ENCODE results near the gene SLC30A5. TPM values are rescaled to one million over a fixed set of nuclear protein-coding genes. Genes with fewer than 3 reads are reported as not detected.
A peak's percentile ranks its signal among the peaks of the same experiment; 100 is the strongest.
"Not testable (repeated sequence)": the region's sequence is repeated elsewhere in the genome, so short reads cannot be mapped to it uniquely, and the experiment has no call there.

SLC30A5 gene
- polyA plus RNA-seq (2013, experiment 1 of 2) = 37.6 TPM
- polyA plus RNA-seq (2013, experiment 2 of 2) = 44.7 TPM

DNA sequence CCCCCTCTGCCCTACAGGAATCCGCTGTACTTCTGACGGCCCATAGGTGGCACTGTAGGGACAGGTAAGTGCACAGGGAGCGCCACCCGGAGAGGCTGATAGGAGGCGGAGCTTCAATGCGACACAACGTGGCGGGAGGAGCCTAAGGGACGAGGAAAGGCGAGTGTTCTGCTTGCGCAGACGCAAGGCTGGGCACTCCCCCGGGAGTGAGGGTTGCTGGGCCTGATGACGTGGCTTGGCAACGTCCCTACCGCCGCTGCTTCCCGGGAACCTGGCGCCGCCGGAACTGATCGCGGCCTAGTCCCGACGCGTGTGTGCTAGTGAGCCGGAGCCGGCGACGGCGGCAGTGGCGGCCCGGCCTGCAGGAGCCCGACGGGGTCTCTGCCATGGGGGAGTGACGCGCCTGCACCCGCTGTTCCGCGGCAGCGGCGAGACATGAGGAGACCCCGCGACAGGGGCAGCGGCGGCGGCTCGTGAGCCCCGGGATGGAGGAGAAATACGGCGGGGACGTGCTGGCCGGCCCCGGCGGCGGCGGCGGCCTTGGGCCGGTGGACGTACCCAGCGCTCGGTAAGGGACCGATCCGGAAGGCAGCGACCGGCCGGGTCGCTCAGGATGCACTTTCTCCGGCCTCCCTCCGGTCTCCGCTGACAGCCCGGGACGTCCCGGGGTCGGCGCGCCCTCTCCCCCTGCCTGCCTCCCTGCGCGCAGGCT is at the start of gene SLC30A5:
Gene SLC30A5, plus strand, starts transcription at position 244 of the 712 bp plus-strand sequence. Its CDS starts 242 bp downstream, at position 486.
- H2BK5ac ChIP-seq (ENCODE audit: low read depth, low read length, poor library complexity, severe bottlenecking) = peak within 1 kb of the TSS; percentile 46
- no peak within 1 kb of the TSS for H2BK12ac ChIP-seq (ENCODE audit: low read length in 2 of 2)
- no peak within 1 kb of the TSS for H2BK120ac ChIP-seq (ENCODE audit: low read depth, low read length)
- H3K23ac ChIP-seq (ENCODE audit: low read length in 2 of 2) = no peak within 1 kb of the TSS
- peak; percentile 99 for DNase-seq
- peaks cover 3% of the 10 kb centered on the region for H3K4me1 ChIP-seq (ENCODE audit: control insufficient read depth, insufficient read depth, low read depth, low read length)
- WGBS = under 1% methylated on average over 71 of the region's 79 CpGs
- peak within 1 kb of the TSS; percentile 90 for H2BK15ac ChIP-seq (ENCODE audit: low read depth, poor library complexity, severe bottlenecking)
- H3K27me3 ChIP-seq (ENCODE audit: control insufficient read depth in 1 of 2, insufficient read depth in 1 of 2, low read length in 2 of 2) = no peaks in the 10 kb centered on the region
- H3K4ac ChIP-seq (ENCODE audit: low read depth in 1 of 2, low read length in 2 of 2) = peak within 1 kb of the TSS; percentile 52 to 90
- H3K14ac ChIP-seq (ENCODE audit: low read length in 2 of 2) = peak within 1 kb of the TSS in 1 of 2 experiments; percentile 67
- H3K27ac ChIP-seq (ENCODE audit: low read length, poor library complexity, severe bottlenecking) = peak within 1 kb of the TSS; percentile 76
- H3K36me3 ChIP-seq (ENCODE audit: control insufficient read depth in 1 of 2, insufficient read depth in 2 of 2, low read depth in 1 of 2, low read length in 2 of 2) = peaks cover 0 to 22% of the 10 kb centered on the region in 2 experiments
- H3K4me3 ChIP-seq (ENCODE audit: insufficient read depth in 1 of 2, low read depth in 1 of 2, low read length in 2 of 2) = peak within 1 kb of the TSS; percentile 87 to 91
- peaks cover 9% of the 10 kb centered on the region for H3K79me1 ChIP-seq (replicated peaks; ENCODE audit: low read length, poor library complexity, severe bottlenecking)
- peak within 1 kb of the TSS; percentile 97 for H4K8ac ChIP-seq (ENCODE audit: low read length)
- peak within 1 kb of the TSS; percentile 84 for H2AFZ ChIP-seq (ENCODE audit: low read depth, low read length)
- H3K9ac ChIP-seq (ENCODE audit: low read length) = peak within 1 kb of the TSS; percentile 96
- no peaks in the 10 kb centered on the region for H3K9me3 ChIP-seq (ENCODE audit: control insufficient read depth, low read length)
- peak within 1 kb of the TSS; percentile 93 to 96 for H3K18ac ChIP-seq (ENCODE audit: low read depth in 1 of 2, low read length in 2 of 2)
- peak within 1 kb of the TSS; percentile 91 for H3K4me2 ChIP-seq (ENCODE audit: low read length, poor library complexity, severe bottlenecking)
- peak within 1 kb of the TSS; percentile 90 for H4K91ac ChIP-seq (ENCODE audit: low read length)
- no peak within 1 kb of the TSS for H2AK5ac ChIP-seq (ENCODE audit: low read length, severe bottlenecking)

DNA sequence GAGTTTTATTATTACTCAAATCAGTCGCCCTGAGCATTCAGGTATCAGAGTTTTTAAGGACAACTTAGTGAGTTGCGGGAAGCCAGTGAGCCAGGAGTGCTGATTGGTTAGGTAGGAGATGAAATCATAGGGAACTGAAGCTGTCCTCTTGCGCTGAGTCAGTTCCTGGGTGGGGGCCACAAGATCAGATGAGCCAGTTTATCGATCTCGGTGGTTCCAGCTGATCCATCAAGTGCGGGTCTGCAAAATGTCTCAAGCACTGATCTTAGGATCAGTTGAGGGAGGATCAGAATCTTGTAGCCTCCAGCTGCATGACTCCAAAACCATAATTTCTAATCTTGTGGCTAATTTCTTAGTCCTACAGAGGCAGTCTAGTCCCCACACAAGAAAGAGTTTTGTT is 48.6 kb upstream of the SLC30A5 start:
- not testable (repeated sequence) for H3K4me1 ChIP-seq (ENCODE audit: control insufficient read depth, insufficient read depth, low read depth, low read length); H3K14ac ChIP-seq (ENCODE audit: low read length in 2 of 2); H3K36me3 ChIP-seq (ENCODE audit: control insufficient read depth in 1 of 2, insufficient read depth in 2 of 2, low read depth in 1 of 2, low read length in 2 of 2); H2BK12ac ChIP-seq (ENCODE audit: low read length in 2 of 2); H3K4me3 ChIP-seq (ENCODE audit: insufficient read depth in 1 of 2, low read depth in 1 of 2, low read length in 2 of 2); H3K4me2 ChIP-seq (ENCODE audit: low read length, poor library complexity, severe bottlenecking); DNase-seq; H3K23ac ChIP-seq (ENCODE audit: low read length in 2 of 2); H4K8ac ChIP-seq (ENCODE audit: low read length); H4K91ac ChIP-seq (ENCODE audit: low read length); H2BK15ac ChIP-seq (ENCODE audit: low read depth, poor library complexity, severe bottlenecking); H3K18ac ChIP-seq (ENCODE audit: low read depth in 1 of 2, low read length in 2 of 2); H2AK5ac ChIP-seq (ENCODE audit: low read length, severe bottlenecking); H2AFZ ChIP-seq (ENCODE audit: low read depth, low read length); H3K79me1 ChIP-seq (replicated peaks; ENCODE audit: low read length, poor library complexity, severe bottlenecking); H3K9ac ChIP-seq (ENCODE audit: low read length); H2BK5ac ChIP-seq (ENCODE audit: low read depth, low read length, poor library complexity, severe bottlenecking); H2BK120ac ChIP-seq (ENCODE audit: low read depth, low read length); H3K27ac ChIP-seq (ENCODE audit: low read length, poor library complexity, severe bottlenecking); H3K9me3 ChIP-seq (ENCODE audit: control insufficient read depth, low read length); H3K4ac ChIP-seq (ENCODE audit: low read depth in 1 of 2, low read length in 2 of 2); H3K27me3 ChIP-seq (ENCODE audit: control insufficient read depth in 1 of 2, insufficient read depth in 1 of 2, low read length in 2 of 2)
- 99% methylated on average over 6 of the region's 6 CpGs for WGBS

DNA sequence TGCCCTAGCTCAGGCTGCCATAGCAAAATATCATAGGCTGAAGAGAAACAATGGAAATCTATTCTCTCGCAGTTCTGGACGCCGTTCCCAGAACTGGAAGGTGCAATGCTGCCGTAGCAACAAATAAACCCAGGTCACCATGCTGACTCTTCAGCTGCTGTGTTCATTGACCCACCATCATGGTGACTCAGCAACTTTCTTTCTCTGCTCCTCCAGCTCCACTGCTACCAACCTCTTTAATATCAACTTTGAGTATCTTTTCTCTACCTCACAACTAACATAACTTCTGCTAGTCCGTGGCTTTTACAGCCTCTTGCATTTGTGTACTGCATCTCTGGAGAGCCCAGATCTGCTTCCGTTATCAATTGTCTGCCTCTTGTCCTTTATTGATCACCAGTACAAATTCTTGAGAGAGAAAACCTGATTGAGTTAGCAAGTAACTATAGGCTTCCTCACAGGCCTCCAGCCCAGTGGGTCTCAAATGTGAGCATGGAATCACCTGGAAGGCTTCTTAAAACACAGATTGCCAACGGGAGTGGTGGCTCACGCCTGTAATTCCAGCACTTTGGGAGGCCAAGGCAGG is 47.3 kb upstream of the SLC30A5 start:
- H3K23ac ChIP-seq (ENCODE audit: low read length in 2 of 2) = no peak overlapping the region
- H3K4me1 ChIP-seq (ENCODE audit: control insufficient read depth, insufficient read depth, low read depth, low read length) = peaks cover 2% of the 10 kb centered on the region
- 95% methylated on average over 8 of the region's 8 CpGs for WGBS
- no peaks in the 10 kb centered on the region for H3K79me1 ChIP-seq (replicated peaks; ENCODE audit: low read length, poor library complexity, severe bottlenecking)
- H3K27me3 ChIP-seq (ENCODE audit: control insufficient read depth in 1 of 2, insufficient read depth in 1 of 2, low read length in 2 of 2) = no peaks in the 10 kb centered on the region
- H3K9ac ChIP-seq (ENCODE audit: low read length) = no peak overlapping the region
- no peak overlapping the region for H2BK12ac ChIP-seq (ENCODE audit: low read length in 2 of 2)
- no peak overlapping the region for H3K4me3 ChIP-seq (ENCODE audit: insufficient read depth in 1 of 2, low read depth in 1 of 2, low read length in 2 of 2)
- no peak overlapping the region for H2AK5ac ChIP-seq (ENCODE audit: low read length, severe bottlenecking)
- H4K91ac ChIP-seq (ENCODE audit: low read length) = no peak overlapping the region
- H3K9me3 ChIP-seq (ENCODE audit: control insufficient read depth, low read length) = no peaks in the 10 kb centered on the region
- H3K4ac ChIP-seq (ENCODE audit: low read depth in 1 of 2, low read length in 2 of 2) = no peak overlapping the region
- H3K4me2 ChIP-seq (ENCODE audit: low read length, poor library complexity, severe bottlenecking) = no peak overlapping the region
- no peak overlapping the region for H3K14ac ChIP-seq (ENCODE audit: low read length in 2 of 2)
- H2BK5ac ChIP-seq (ENCODE audit: low read depth, low read length, poor library complexity, severe bottlenecking) = no peak overlapping the region
- peak overlapping the region; percentile 27 for H4K8ac ChIP-seq (ENCODE audit: low read length)
- H3K36me3 ChIP-seq (ENCODE audit: control insufficient read depth in 1 of 2, insufficient read depth in 2 of 2, low read depth in 1 of 2, low read length in 2 of 2) = no peaks in the 10 kb centered on the region
- H2BK15ac ChIP-seq (ENCODE audit: low read depth, poor library complexity, severe bottlenecking) = no peak overlapping the region
- H2BK120ac ChIP-seq (ENCODE audit: low read depth, low read length) = no peak overlapping the region
- peak overlapping the region; percentile 29 for H2AFZ ChIP-seq (ENCODE audit: low read depth, low read length)
- DNase-seq = peak; percentile 46
- peak overlapping the region in 1 of 2 experiments; percentile 75 for H3K18ac ChIP-seq (ENCODE audit: low read depth in 1 of 2, low read length in 2 of 2)
- H3K27ac ChIP-seq (ENCODE audit: low read length, poor library complexity, severe bottlenecking) = no peak overlapping the region

DNA sequence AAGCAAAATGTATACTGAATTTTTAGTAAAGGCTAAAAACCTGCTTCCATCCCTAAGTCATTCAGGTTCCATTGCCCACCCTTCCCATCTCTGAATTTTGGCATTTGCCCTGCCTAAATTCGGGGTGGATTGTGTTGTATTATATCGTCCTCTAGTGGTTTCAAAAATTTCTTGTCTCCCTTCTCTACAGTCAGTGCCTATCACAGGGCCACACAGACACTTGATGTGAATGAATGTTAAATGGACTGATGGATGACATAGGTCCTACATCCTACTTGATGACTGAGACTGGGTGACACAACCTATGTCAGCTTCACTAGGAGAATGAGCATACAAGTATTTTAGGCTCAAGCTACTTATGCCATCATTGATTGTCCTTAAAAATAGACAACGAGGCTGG is 45.6 kb upstream of the SLC30A5 start:
- no peak overlapping the region for H3K4me3 ChIP-seq (ENCODE audit: insufficient read depth in 1 of 2, low read depth in 1 of 2, low read length in 2 of 2)
- WGBS = 43% methylated on average over 3 of the region's 3 CpGs

More for the DNA sequence above, 45.6 kb upstream of the SLC30A5 start:
- H3K18ac ChIP-seq (ENCODE audit: low read depth in 1 of 2, low read length in 2 of 2) = no peak overlapping the region
- H3K9ac ChIP-seq (ENCODE audit: low read length) = no peak overlapping the region
- no peak overlapping the region for H2AK5ac ChIP-seq (ENCODE audit: low read length, severe bottlenecking)
- no peaks in the 10 kb centered on the region for H3K4me1 ChIP-seq (ENCODE audit: control insufficient read depth, insufficient read depth, low read depth, low read length)
- no peak overlapping the region for H4K8ac ChIP-seq (ENCODE audit: low read length)
- H3K4ac ChIP-seq (ENCODE audit: low read depth in 1 of 2, low read length in 2 of 2) = no peak overlapping the region
- H2BK15ac ChIP-seq (ENCODE audit: low read depth, poor library complexity, severe bottlenecking) = no peak overlapping the region
- H3K14ac ChIP-seq (ENCODE audit: low read length in 2 of 2) = no peak overlapping the region
- no peak overlapping the region for H2BK12ac ChIP-seq (ENCODE audit: low read length in 2 of 2)
- DNase-seq = no peak
- no peak overlapping the region for H3K27ac ChIP-seq (ENCODE audit: low read length, poor library complexity, severe bottlenecking)
- no peaks in the 10 kb centered on the region for H3K36me3 ChIP-seq (ENCODE audit: control insufficient read depth in 1 of 2, insufficient read depth in 2 of 2, low read depth in 1 of 2, low read length in 2 of 2)
- no peak overlapping the region for H2BK5ac ChIP-seq (ENCODE audit: low read depth, low read length, poor library complexity, severe bottlenecking)
- no peak overlapping the region for H3K23ac ChIP-seq (ENCODE audit: low read length in 2 of 2)
- H2BK120ac ChIP-seq (ENCODE audit: low read depth, low read length) = no peak overlapping the region
- no peaks in the 10 kb centered on the region for H3K9me3 ChIP-seq (ENCODE audit: control insufficient read depth, low read length)
- no peak overlapping the region for H2AFZ ChIP-seq (ENCODE audit: low read depth, low read length)
- no peaks in the 10 kb centered on the region for H3K79me1 ChIP-seq (replicated peaks; ENCODE audit: low read length, poor library complexity, severe bottlenecking)
- no peaks in the 10 kb centered on the region for H3K27me3 ChIP-seq (ENCODE audit: control insufficient read depth in 1 of 2, insufficient read depth in 1 of 2, low read length in 2 of 2)
- H4K91ac ChIP-seq (ENCODE audit: low read length) = no peak overlapping the region
- no peak overlapping the region for H3K4me2 ChIP-seq (ENCODE audit: low read length, poor library complexity, severe bottlenecking)
